GM12878 (cell line): ENCODE data around the gene KCTD8. TPM values are rescaled to one million over a fixed set of nuclear protein-coding genes. Genes with fewer than 3 reads are reported as not detected.
"Not testable (repeated sequence)": the region's sequence is repeated elsewhere in the genome, so short reads cannot be mapped to it uniquely, and the experiment has no call there.

Experiments used
- ATAC-seq: fragments of 200-7000 bp; cut with Tn5 transposase; 3 replicates; pipeline ENCODE4 v1.9.1; 2020; ENCODE audit warnings: mild to moderate bottlenecking, moderate library complexity
- BruUV-seq: library from RNA; stranded (reverse); fragments of 400-500 nt; replicated peaks from 2 replicates; lab custom pipeline; 2021; lab: Mats Ljungman, UMichigan
- CTCF ChIA-PET: fragments of 300-600 bp; sonication (Branson Sonifier 250); formaldehyde crosslinking; extraction: SDS; loops from one replicate; lab custom pipeline; 2021; ENCODE audit warnings: inconsistent platforms; lab: Yijun Ruan, JAX
- POLR2A ChIA-PET: fragments of 350-600 bp; formaldehyde crosslinking; extraction: SDS; loops from one replicate; lab custom pipeline; 2021; ENCODE audit warnings: inconsistent platforms; lab: Charles Lee
- RAD21 ChIA-PET: fragments of 300-600 bp; sonication (Branson Sonifier 250); formaldehyde crosslinking; loops from one replicate; lab custom pipeline; 2023; ENCODE audit warnings: antibody characterized with exemption; ENCODE audit not compliant: unreplicated experiment; lab: Charles Lee
- SMC1A ChIA-PET: fragments of 300-600 bp; sonication (Branson Sonifier 250); formaldehyde crosslinking; loops from one replicate; lab custom pipeline; 2023; ENCODE audit not compliant: unreplicated experiment, uncharacterized antibody; lab: Charles Lee
- DNase-seq: peaks from one replicate; pipeline ENCODE4 v3.0.0-alpha.2; 2011; ENCODE audit warnings: low read depth, low spot score
- FAIRE-seq: peaks from 3 replicates; lab custom pipeline; 2011; peaks lifted over from hg19 to GRCh38; lab: Jason Lieb, UNC
- H2AFZ ChIP-seq: 2 replicates; pipeline ENCODE4 v1.6.0; 2011; ENCODE audit warnings: low read depth, low read length, control low read depth; ENCODE audit not compliant: control insufficient read depth
- H3K27ac ChIP-seq: 2 replicates; pipeline ENCODE4 v1.5.1; 2011; ENCODE audit warnings: control low read depth; ENCODE audit not compliant: control insufficient read depth, insufficient read depth
- H3K27me3 ChIP-seq, 2 experiments: replicated peaks in 1 of 2; 2 replicates each; pipeline versions ENCODE4 v1.6.0 to v1.6.1; 2011; ENCODE audit warnings: low read length in 1 of 2; ENCODE audit not compliant: control insufficient read depth in 2 of 2, insufficient read depth in 2 of 2
- H3K36me3 ChIP-seq, 2 experiments: 2 replicates each; pipeline ENCODE4 v1.5.1; 2011; ENCODE audit warnings: low read length in 1 of 2; ENCODE audit not compliant: control insufficient read depth in 2 of 2, insufficient read depth in 2 of 2
- H3K4me1 ChIP-seq: 2 replicates; pipeline ENCODE4 v1.6.1; 2011; ENCODE audit warnings: mild to moderate bottlenecking, low read length, moderate library complexity, mixed read lengths; ENCODE audit not compliant: control insufficient read depth, insufficient read depth
- H3K4me2 ChIP-seq: 2 replicates; pipeline ENCODE4 v1.6.0; 2011; ENCODE audit warnings: control low read depth; ENCODE audit not compliant: control insufficient read depth, insufficient read depth
- H3K4me3 ChIP-seq: fragments of 200-600 bp; sonication (generic); 2 replicates; pipeline ENCODE4 v1.5.1; 2016
- H3K79me2 ChIP-seq: 2 replicates; pipeline ENCODE4 v1.6.0; 2011; ENCODE audit warnings: low read length; ENCODE audit not compliant: control insufficient read depth, insufficient read depth
- H3K9ac ChIP-seq: 2 replicates; pipeline ENCODE4 v1.8.0; 2011; ENCODE audit warnings: low read length, control low read depth, mixed read lengths; ENCODE audit not compliant: control insufficient read depth, insufficient read depth
- H3K9me3 ChIP-seq: replicated peaks from 3 replicates; pipeline ENCODE4 v1.5.1; 2011; ENCODE audit warnings: mild to moderate bottlenecking, low read length; ENCODE audit not compliant: control insufficient read depth, insufficient read depth
- H4K20me1 ChIP-seq: 2 replicates; pipeline ENCODE4 v1.6.0; 2011; ENCODE audit not compliant: control insufficient read depth, insufficient read depth
- CHD2 ChIP-seq: IDR thresholded peaks from 2 replicates; pipeline ENCODE4 v1.6.1; 2011; ENCODE audit warnings: low read depth, low read length, improper control_type of control experiment, borderline replicate concordance
- IKZF1 ChIP-seq: fragments of 450-650 bp; conservative IDR thresholded peaks from 2 replicates; pipeline ENCODE4 v1.6.1; 2017; ENCODE audit warnings: antibody characterized with exemption, mild to moderate bottlenecking
- MEF2B ChIP-seq: fragments of 450-650 bp; IDR thresholded peaks from 2 replicates; pipeline ENCODE4 v1.6.1; 2018; ENCODE audit warnings: mild to moderate bottlenecking, moderate library complexity; ENCODE audit not compliant: partially characterized antibody, poor library complexity, severe bottlenecking
- MYC ChIP-seq: IDR thresholded peaks from 2 replicates; pipeline ENCODE4 v1.6.1; 2011; ENCODE audit warnings: mild to moderate bottlenecking, low read length, moderate library complexity, inconsistent platforms; ENCODE audit not compliant: insufficient read depth, insufficient replicate concordance, insufficient read length, severe bottlenecking
- NBN ChIP-seq: fragments of 450-650 bp; IDR thresholded peaks from 2 replicates; pipeline ENCODE4 v1.6.1; 2016
- NFIC ChIP-seq: IDR thresholded peaks from 2 replicates; pipeline ENCODE4 v1.6.1; 2012; ENCODE audit warnings: low read depth, mild to moderate bottlenecking, inconsistent platforms, low read length, moderate library complexity
- NFXL1 ChIP-seq: fragments of 450-650 bp; IDR thresholded peaks from 2 replicates; pipeline ENCODE4 v1.6.1; 2017; ENCODE audit warnings: antibody characterized with exemption, mild to moderate bottlenecking, borderline replicate concordance
- NR2C2 ChIP-seq: IDR thresholded peaks from 2 replicates; pipeline ENCODE4 v1.6.1; 2011; ENCODE audit warnings: borderline replicate concordance, low read depth; ENCODE audit not compliant: control insufficient read depth, insufficient read length
- PBX3 ChIP-seq: IDR thresholded peaks from 2 replicates; pipeline ENCODE4 v1.6.1; 2011; ENCODE audit warnings: mild to moderate bottlenecking, low read depth, low read length, moderate library complexity; ENCODE audit not compliant: insufficient replicate concordance
- RAD51 ChIP-seq: fragments of 450-650 bp; IDR thresholded peaks from 2 replicates; pipeline ENCODE4 v1.6.1; 2016; ENCODE audit warnings: moderate library complexity, mild to moderate bottlenecking, inconsistent platforms
- RELA ChIP-seq: fragments of 450-650 bp; IDR thresholded peaks from 2 replicates; pipeline ENCODE4 v1.8.0; 2014; ENCODE audit warnings: borderline replicate concordance; ENCODE audit not compliant: partially characterized antibody
- TARDBP ChIP-seq: IDR thresholded peaks from 2 replicates; pipeline ENCODE4 v1.6.1; 2016; ENCODE audit warnings: borderline replicate concordance
- ZSCAN29 ChIP-seq: fragments of 450-650 bp; IDR thresholded peaks from 2 replicates; pipeline ENCODE4 v1.6.1; 2017; ENCODE audit warnings: mild to moderate bottlenecking, moderate library complexity
- WGBS: methylation state at CpG from one replicate; pipeline ENCODE4 v1.1.6; 2016; ENCODE audit warnings: low lambda C conversion rate; ENCODE audit not compliant: insufficient replicate concordance, insufficient coverage; ENCODE audit errors: missing lambda C conversion rate; 5-methylcytosine and 5-hydroxymethylcytosine counted together
- in situ Hi-C: fragments of 300-500 bp; cut with MboI; formaldehyde crosslinking; loops from 9 replicates; pipeline ENCODE4 v1.14.3; 2018; ENCODE audit warnings: mixed read lengths
- intact Hi-C: fragments of 100-400 bp; cut with micrococcal nuclease; formaldehyde crosslinking; loops from one replicate; pipeline ENCODE4 v1.14.2; 2022; ENCODE audit not compliant: unreplicated experiment
- polyA plus RNA-seq, 11 experiments: library from polyadenylated mRNA; depleted of rRNA in 4 of 11; unstranded in 6 of 11; stranded (reverse) in 5 of 11; fragments of >200 nt; fragmentation: Nextera tagmentation in 4 of 11; fragmentation: Illumina TruSeq in 1 of 11; extraction: Ambion mirVana in 4 of 11; extraction: Trizol in 1 of 11; gene quantifications; 1 replicate in 1 of 11; 2 replicates in 10 of 11; pipeline versions ENCODE4 v1.2.1 to v1.2.3, GENCODE V29; 2011 to 2016; ENCODE audit warnings: inconsistent platforms in 2 of 11, missing spikeins in 2 of 11, low read depth in 1 of 11
- total RNA-seq, 4 experiments: library from RNA; depleted of rRNA in 3 of 4; stranded (reverse); fragments of >200 nt in 3 of 4; fragmentation: Illumina TruSeq in 1 of 4; extraction: Trizol in 1 of 4; gene quantifications; 2 replicates each; pipeline versions ENCODE4 v1.2.1 to v1.2.3, GENCODE V29; 2013 to 2021
- TF ChIP-seq, protein P1 (sequence below): IDR thresholded peaks from 2 replicates; pipeline ENCODE4 v1.6.1; 2012; ENCODE audit warnings: mild to moderate bottlenecking, low read depth, low read length

The KCTD8 gene
- total and polyA plus RNA-seq, 10 of the 15 experiments (the other 5 are each of a cell fraction or from before 2014, with no cell fraction given) = 0.06 TPM; not detected in 9

GRCh38 chr4:44186096-44186849, 262.3 kb downstream of the KCTD8 start (continued):
- TF ChIP-seq PBX3 (no peak), CHD2 (no peak), NBN (no peak), NR2C2 (no peak), MYC (no peak), TARDBP (no peak), MEF2B (no peak), ZSCAN29 (no peak), NFXL1 (no peak), NFIC (no peak), RELA (no peak), RAD51 (no peak), IKZF1 (no peak)
- TF ChIP-seq, protein P1, sequence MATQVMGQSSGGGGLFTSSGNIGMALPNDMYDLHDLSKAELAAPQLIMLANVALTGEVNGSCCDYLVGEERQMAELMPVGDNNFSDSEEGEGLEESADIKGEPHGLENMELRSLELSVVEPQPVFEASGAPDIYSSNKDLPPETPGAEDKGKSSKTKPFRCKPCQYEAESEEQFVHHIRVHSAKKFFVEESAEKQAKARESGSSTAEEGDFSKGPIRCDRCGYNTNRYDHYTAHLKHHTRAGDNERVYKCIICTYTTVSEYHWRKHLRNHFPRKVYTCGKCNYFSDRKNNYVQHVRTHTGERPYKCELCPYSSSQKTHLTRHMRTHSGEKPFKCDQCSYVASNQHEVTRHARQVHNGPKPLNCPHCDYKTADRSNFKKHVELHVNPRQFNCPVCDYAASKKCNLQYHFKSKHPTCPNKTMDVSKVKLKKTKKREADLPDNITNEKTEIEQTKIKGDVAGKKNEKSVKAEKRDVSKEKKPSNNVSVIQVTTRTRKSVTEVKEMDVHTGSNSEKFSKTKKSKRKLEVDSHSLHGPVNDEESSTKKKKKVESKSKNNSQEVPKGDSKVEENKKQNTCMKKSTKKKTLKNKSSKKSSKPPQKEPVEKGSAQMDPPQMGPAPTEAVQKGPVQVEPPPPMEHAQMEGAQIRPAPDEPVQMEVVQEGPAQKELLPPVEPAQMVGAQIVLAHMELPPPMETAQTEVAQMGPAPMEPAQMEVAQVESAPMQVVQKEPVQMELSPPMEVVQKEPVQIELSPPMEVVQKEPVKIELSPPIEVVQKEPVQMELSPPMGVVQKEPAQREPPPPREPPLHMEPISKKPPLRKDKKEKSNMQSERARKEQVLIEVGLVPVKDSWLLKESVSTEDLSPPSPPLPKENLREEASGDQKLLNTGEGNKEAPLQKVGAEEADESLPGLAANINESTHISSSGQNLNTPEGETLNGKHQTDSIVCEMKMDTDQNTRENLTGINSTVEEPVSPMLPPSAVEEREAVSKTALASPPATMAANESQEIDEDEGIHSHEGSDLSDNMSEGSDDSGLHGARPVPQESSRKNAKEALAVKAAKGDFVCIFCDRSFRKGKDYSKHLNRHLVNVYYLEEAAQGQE = no peak

DNA sequence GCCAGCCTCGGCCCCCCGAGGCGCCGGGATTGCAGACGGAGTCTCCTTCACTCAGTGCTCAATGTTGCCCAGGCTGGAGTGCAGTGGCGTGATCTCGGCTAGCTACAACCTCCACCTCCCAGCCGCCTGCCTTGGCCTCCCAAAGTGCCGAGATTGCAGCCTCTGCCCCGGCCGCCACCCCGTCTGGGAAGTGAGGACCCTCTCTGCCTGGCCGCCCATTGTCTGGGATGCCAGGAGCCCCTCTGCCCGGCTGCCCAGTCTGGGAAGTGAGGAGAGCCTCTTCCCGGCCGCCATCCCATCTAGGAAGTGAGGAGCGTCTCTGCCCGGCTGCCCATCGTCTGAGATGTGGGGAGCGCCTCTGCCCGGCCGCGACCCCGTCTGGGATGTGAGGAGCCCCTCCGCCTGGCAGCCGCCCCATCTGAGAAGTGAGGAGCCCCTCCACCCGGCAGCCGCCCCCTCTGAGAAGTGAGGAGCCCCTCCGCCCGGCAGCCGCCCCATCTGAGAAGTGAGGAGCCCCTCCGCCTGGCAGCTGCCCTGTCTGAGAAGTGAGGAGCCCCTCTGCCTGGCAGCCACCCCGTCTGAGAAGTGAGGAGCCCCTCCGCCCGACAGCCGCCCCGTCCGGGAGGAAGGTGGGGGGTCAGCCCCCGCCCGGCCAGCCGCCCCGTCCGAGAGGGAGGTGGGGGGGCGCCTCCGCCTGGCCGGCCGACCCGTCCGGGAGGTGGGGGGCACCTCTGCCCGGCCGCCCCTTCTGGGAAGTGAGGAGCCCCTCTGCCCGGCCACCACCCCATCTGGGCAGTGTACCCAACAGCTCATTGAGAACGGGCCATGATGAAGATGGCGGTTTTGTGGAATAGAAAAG, 266.9 kb downstream of the KCTD8 start:
- H3K9ac ChIP-seq, RAD21 ChIA-PET, intact Hi-C loops, H3K79me2 ChIP-seq, H3K4me2 ChIP-seq, H3K4me3 ChIP-seq, CTCF ChIA-PET, BruUV-seq, H4K20me1 ChIP-seq, FAIRE-seq, H3K36me3 ChIP-seq, H3K9me3 ChIP-seq, H2AFZ ChIP-seq, SMC1A ChIA-PET, H3K27ac ChIP-seq, H3K4me1 ChIP-seq, H3K27me3 ChIP-seq, in situ Hi-C loops, ATAC-seq, POLR2A ChIA-PET, DNase-seq: not testable (repeated sequence)
- 54% methylated on average over 26 of the region's 54 CpGs for WGBS
